HG03460 (cell line): ENCODE measurements around the gene CCDC34.

Experiments
- ATAC-seq: cut with Tn5 transposase; IDR thresholded peaks from one replicate; pipeline ENCODE4 v1.9.1; 2021; ENCODE audit not compliant: unreplicated experiment

The CCDC34 gene

GRCh38 chr11:27291954-27292636 lies 70.9 kb downstream of the CCDC34 start:
- ATAC-seq: no peak

DNA sequence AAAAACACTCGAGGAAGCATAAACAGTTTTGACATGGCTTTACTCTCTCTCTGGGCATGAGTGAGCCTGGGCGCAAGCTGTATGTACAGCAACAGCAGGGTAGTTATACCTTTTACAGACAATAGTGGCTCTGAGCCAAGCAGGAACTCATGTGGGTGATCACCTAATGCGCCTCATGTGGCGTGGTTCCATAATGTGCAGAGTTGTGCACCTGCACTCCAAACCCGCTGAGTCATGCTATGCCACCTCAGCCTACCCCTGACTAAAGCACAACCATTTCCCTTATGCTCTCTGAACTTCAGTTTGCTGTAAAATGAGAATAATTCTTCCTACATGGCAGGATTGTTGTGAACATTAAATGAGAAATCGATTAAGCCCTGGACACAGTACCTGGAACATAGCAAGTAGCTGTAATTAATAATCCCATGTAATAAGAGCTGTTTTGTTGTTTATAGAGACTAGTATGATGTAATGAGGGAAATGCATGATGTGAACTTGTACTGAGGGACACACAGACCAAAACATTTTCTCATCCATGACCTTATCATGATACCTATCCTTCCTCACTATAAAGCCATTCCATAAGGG lies 71.6 kb downstream of the CCDC34 start:
- ATAC-seq: no peak

- ATAC-seq: no peak
Observed at GRCh38 chr11:27290261-27291050, 72.6 kb downstream of the CCDC34 start.
